ENCODE results near the gene ZDHHC11. TPM values are rescaled to one million over a fixed set of nuclear protein-coding genes. Genes with fewer than 3 reads are reported as not detected.
A peak's percentile ranks its signal among the peaks of the same experiment; 100 is the strongest.
"Not testable (repeated sequence)": the region's sequence is repeated elsewhere in the genome, so short reads cannot be mapped to it uniquely, and the experiment has no call there.

ZDHHC11 gene
- total and polyA plus RNA-seq, 2 donors = 1.1 to 9.6 TPM

GRCh38 chr5:763998-764781 is 86.6 kb downstream of the ZDHHC11 start:
- DNase-seq (ENCODE audit: low read depth in 6 of 9, low spot score in 9 of 9) = no peak
- Histone ChIP-seq H3K4me1 (ENCODE audit: control insufficient read depth in 2 of 2, insufficient read depth in 2 of 2, low read length in 2 of 2) (peaks cover 0 to 4% of the 10 kb centered on the region in 2 donors), H3K27ac (ENCODE audit: low read depth in 1 of 2, low read length in 1 of 2) (no peak overlapping the region), H3K9me3 (ENCODE audit: control insufficient read depth in 2 of 2, insufficient read depth in 1 of 2, low read length in 1 of 2) (peaks cover 0 to 14% of the 10 kb centered on the region in 2 donors), H3K27me3 (ENCODE audit: control insufficient read depth in 2 of 2, insufficient read depth in 1 of 2, low read length in 1 of 2) (peaks cover 0 to 6% of the 10 kb centered on the region in 2 donors), H3K4me3 (ENCODE audit: low read length in 2 of 2) (no peak overlapping the region), H3K36me3 (ENCODE audit: control insufficient read depth in 2 of 2, insufficient read depth in 2 of 2, low read length in 1 of 2) (no peaks in the 10 kb centered on the region)
- 96% methylated on average over 31 of the region's 31 CpGs for WGBS

DNA sequence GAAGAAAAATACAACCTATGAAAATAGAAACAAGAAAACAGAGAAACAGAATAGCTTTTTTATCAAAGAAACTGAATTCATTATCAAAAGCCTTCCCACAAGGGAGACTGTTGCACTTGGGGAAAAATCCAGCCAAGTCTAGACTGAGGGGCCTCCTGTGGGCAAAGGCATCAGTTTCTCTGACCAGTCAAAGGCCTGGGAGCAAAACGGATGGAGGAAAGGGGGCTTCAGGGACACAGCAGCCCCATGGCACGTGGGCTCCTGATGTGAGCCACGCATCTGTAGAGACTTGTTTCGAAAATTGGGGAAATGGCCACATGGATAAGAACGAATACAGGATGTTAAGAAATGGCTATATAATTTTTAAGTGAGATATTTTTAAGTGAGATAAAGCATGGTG is 87.4 kb downstream of the ZDHHC11 start:
- peaks cover 0 to 14% of the 10 kb centered on the region in 2 donors for H3K9me3 ChIP-seq (ENCODE audit: control insufficient read depth in 2 of 2, insufficient read depth in 1 of 2, low read length in 1 of 2)
- WGBS = 87% methylated on average over 5 of the region's 5 CpGs
- no peak overlapping the region for H3K4me3 ChIP-seq (ENCODE audit: low read length in 2 of 2)
- H3K27ac ChIP-seq (ENCODE audit: low read depth in 1 of 2, low read length in 1 of 2) = no peak overlapping the region
- DNase-seq (ENCODE audit: low read depth in 6 of 9, low spot score in 9 of 9) = no peak
- peaks cover 0 to 12% of the 10 kb centered on the region in 2 donors for H3K4me1 ChIP-seq (ENCODE audit: control insufficient read depth in 2 of 2, insufficient read depth in 2 of 2, low read length in 2 of 2)
- no peaks in the 10 kb centered on the region for H3K36me3 ChIP-seq (ENCODE audit: control insufficient read depth in 2 of 2, insufficient read depth in 2 of 2, low read length in 1 of 2)
- H3K27me3 ChIP-seq (ENCODE audit: control insufficient read depth in 2 of 2, insufficient read depth in 1 of 2, low read length in 1 of 2) = peaks cover 0 to 10% of the 10 kb centered on the region in 2 donors

GRCh38 chr5:762996-763395 is 87.8 kb downstream of the ZDHHC11 start:
- peaks cover 0 to 11% of the 10 kb centered on the region in 2 donors for H3K27me3 ChIP-seq (ENCODE audit: control insufficient read depth in 2 of 2, insufficient read depth in 1 of 2, low read length in 1 of 2)
- not testable (repeated sequence) for H3K36me3 ChIP-seq (ENCODE audit: control insufficient read depth in 2 of 2, insufficient read depth in 2 of 2, low read length in 1 of 2); H3K27ac ChIP-seq (ENCODE audit: low read depth in 1 of 2, low read length in 1 of 2); DNase-seq (ENCODE audit: low read depth in 6 of 9, low spot score in 9 of 9); H3K4me3 ChIP-seq (ENCODE audit: low read length in 2 of 2)
- H3K9me3 ChIP-seq (ENCODE audit: control insufficient read depth in 2 of 2, insufficient read depth in 1 of 2, low read length in 1 of 2) = peaks cover 0 to 14% of the 10 kb centered on the region in 2 donors
- WGBS = 97% methylated on average over 8 of the region's 8 CpGs
- peaks cover 0 to 13% of the 10 kb centered on the region in 2 donors for H3K4me1 ChIP-seq (ENCODE audit: control insufficient read depth in 2 of 2, insufficient read depth in 2 of 2, low read length in 2 of 2)

DNA sequence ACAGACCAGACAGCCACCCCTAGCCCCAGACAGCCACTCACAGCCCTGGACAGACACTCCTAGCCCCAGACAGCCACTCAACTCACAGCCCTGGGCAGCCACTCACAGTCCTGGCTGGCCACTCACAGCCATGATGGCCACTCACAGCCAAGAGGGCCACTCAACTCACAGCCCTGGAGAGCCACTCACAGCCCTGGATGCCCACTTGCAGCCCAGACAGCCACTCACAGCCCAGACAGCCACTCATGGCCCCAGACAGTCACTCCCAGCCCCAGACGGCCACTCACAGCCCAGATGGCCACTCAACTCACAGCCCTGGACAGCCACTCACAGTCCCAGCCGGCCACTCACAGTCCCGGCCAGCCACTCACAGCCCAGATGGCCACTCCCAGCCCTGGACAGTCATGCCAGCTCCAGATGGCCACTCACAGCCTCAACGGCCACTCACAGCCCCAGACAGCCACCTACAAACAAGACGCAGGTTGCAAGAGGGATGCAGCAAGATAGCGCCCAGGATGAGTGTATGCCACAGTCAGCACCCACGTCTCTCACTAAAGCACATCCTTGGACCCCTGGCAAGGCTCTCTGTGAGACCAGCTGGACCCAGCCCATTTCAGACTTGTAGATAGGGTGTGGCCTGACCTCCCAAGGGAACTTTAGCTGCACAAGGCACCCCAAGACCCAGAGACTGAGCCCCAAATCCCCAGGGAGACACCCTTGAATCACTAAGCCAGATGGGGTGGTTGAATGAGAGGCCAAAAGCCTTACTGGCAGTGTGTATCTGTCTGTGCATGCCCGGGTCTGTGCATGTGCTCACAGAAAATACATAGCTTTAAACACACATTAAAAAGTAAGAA is 88.7 kb downstream of the ZDHHC11 start:
- H3K9me3 ChIP-seq (ENCODE audit: control insufficient read depth in 2 of 2, insufficient read depth in 1 of 2, low read length in 1 of 2) = peaks cover 0 to 13% of the 10 kb centered on the region in 2 donors
- no peaks in the 10 kb centered on the region for H3K36me3 ChIP-seq (ENCODE audit: control insufficient read depth in 2 of 2, insufficient read depth in 2 of 2, low read length in 1 of 2)
- H3K4me1 ChIP-seq (ENCODE audit: control insufficient read depth in 2 of 2, insufficient read depth in 2 of 2, low read length in 2 of 2) = peaks cover 0 to 17% of the 10 kb centered on the region in 2 donors
- WGBS = 96% methylated on average over 8 of the region's 8 CpGs
- H3K27me3 ChIP-seq (ENCODE audit: control insufficient read depth in 2 of 2, insufficient read depth in 1 of 2, low read length in 1 of 2) = peaks cover 0 to 11% of the 10 kb centered on the region in 2 donors
- H3K4me3 ChIP-seq (ENCODE audit: low read length in 2 of 2) = no peak overlapping the region
- DNase-seq (ENCODE audit: low read depth in 6 of 9, low spot score in 9 of 9) = no peak
- H3K27ac ChIP-seq (ENCODE audit: low read depth in 1 of 2, low read length in 1 of 2) = no peak overlapping the region

- Histone ChIP-seq H3K4me3 (ENCODE audit: low read length in 2 of 2) (no peak overlapping the region), H3K4me1 (ENCODE audit: control insufficient read depth in 2 of 2, insufficient read depth in 2 of 2, low read length in 2 of 2) (peaks cover 0 to 17% of the 10 kb centered on the region in 2 donors), H3K27ac (ENCODE audit: low read depth in 1 of 2, low read length in 1 of 2) (no peak overlapping the region), H3K9me3 (ENCODE audit: control insufficient read depth in 2 of 2, insufficient read depth in 1 of 2, low read length in 1 of 2) (peaks cover 0 to 4% of the 10 kb centered on the region in 2 donors), H3K27me3 (ENCODE audit: control insufficient read depth in 2 of 2, insufficient read depth in 1 of 2, low read length in 1 of 2) (peaks cover 0 to 11% of the 10 kb centered on the region in 2 donors), H3K36me3 (ENCODE audit: control insufficient read depth in 2 of 2, insufficient read depth in 2 of 2, low read length in 1 of 2) (no peaks in the 10 kb centered on the region)
- DNase-seq (ENCODE audit: low read depth in 6 of 9, low spot score in 9 of 9) = no peak
- 84% methylated on average over 15 of the region's 15 CpGs for WGBS
These were observed 89.6 kb downstream of the ZDHHC11 start for GRCh38 chr5:761059-761771.

DNA sequence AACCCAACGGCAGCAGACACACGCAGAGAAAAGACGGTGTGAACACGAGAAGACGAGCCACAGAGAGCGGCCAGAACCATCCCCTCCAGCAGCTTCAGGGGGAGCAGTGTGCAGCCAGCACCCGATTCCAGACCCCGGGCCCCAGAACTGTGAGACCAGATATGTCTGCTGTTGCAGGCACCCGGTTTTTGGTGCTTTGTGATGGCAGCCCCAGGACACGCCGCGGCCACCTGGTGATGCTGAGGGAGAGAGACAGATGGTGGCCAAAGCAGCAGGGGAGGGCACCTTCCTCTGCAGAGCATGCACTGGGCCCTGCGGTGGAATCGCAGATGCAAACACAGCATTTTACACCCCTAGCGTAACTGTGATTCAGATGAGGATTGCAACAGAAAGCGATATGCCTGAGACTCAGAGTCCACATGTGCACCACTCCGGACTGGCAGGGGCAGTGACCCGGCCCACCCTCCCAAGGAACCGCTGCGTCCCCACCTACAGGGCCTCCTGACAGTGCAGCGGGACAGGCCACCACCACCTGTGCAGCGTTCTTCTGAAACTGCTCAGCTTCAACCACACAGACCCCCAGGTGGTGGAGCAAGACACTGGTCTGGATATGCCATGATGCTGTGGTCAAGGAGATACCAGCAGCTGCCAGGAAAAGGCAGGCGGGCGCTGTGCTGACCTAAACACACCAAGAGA is 90.3 kb downstream of the ZDHHC11 start:
- no peak for DNase-seq (ENCODE audit: low read depth in 6 of 9, low spot score in 9 of 9)
- Histone ChIP-seq H3K27me3 (ENCODE audit: control insufficient read depth in 2 of 2, insufficient read depth in 1 of 2, low read length in 1 of 2) (peaks cover 0 to 11% of the 10 kb centered on the region in 2 donors), H3K9me3 (ENCODE audit: control insufficient read depth in 2 of 2, insufficient read depth in 1 of 2, low read length in 1 of 2) (no peaks in the 10 kb centered on the region), H3K4me3 (ENCODE audit: low read length in 2 of 2) (no peak overlapping the region), H3K4me1 (ENCODE audit: control insufficient read depth in 2 of 2, insufficient read depth in 2 of 2, low read length in 2 of 2) (peaks cover 0 to 17% of the 10 kb centered on the region in 2 donors), H3K27ac (ENCODE audit: low read depth in 1 of 2, low read length in 1 of 2) (no peak overlapping the region), H3K36me3 (ENCODE audit: control insufficient read depth in 2 of 2, insufficient read depth in 2 of 2, low read length in 1 of 2) (no peaks in the 10 kb centered on the region)
- WGBS = 98% methylated on average over 24 of the region's 24 CpGs

DNA sequence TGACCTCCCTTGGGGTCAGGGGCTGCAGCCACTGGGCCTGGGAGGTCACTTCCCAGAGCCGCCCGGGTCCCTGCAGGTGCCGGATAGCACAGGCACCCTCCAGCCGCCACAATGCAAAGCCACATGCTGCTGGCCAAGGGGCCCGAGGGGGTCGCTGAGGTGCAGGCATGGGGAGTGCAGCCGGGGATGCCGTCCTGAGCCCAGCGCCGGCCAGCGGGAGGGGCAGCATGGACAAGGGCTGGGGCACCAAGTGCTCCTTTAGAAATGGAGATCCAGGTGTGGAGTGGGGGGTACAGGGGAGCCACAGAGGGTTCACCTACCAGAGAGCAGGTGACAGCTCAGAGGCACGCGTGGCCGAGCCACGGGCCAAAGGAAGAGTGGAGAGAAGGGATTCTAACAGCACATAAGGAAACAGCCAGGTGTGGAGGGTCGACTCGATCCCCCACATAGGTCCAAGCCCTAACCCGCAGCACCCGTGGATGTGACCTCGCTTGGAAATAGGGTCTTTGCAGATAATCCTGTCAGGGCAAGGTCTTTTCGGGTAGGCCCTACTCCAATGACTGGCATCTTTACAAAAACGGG is 90.9 kb downstream of the ZDHHC11 start:
- no peak overlapping the region for H3K27ac ChIP-seq (ENCODE audit: low read depth in 1 of 2, low read length in 1 of 2)

GRCh38 chr5:759111-759751 is 91.6 kb downstream of the ZDHHC11 start:
- Histone ChIP-seq H3K4me3 (ENCODE audit: low read length in 2 of 2) (no peak overlapping the region), H3K27ac (ENCODE audit: low read depth in 1 of 2, low read length in 1 of 2) (peak overlapping the region in 1 of 2 donors; percentile 11), H3K27me3 (ENCODE audit: control insufficient read depth in 2 of 2, insufficient read depth in 1 of 2, low read length in 1 of 2) (peaks cover 0 to 11% of the 10 kb centered on the region in 2 donors), H3K36me3 (ENCODE audit: control insufficient read depth in 2 of 2, insufficient read depth in 2 of 2, low read length in 1 of 2) (no peaks in the 10 kb centered on the region), H3K9me3 (ENCODE audit: control insufficient read depth in 2 of 2, insufficient read depth in 1 of 2, low read length in 1 of 2) (no peaks in the 10 kb centered on the region), H3K4me1 (ENCODE audit: control insufficient read depth in 2 of 2, insufficient read depth in 2 of 2, low read length in 2 of 2) (peaks cover 0 to 17% of the 10 kb centered on the region in 2 donors)
- peak in 6 of 9 donors; percentile 6 to 70 (median 40) for DNase-seq (ENCODE audit: low read depth in 6 of 9, low spot score in 9 of 9)
- 73% methylated on average over 33 of the region's 33 CpGs for WGBS

More for the DNA sequence above, 90.9 kb downstream of the ZDHHC11 start:
- H3K9me3 ChIP-seq (ENCODE audit: control insufficient read depth in 2 of 2, insufficient read depth in 1 of 2, low read length in 1 of 2) = no peaks in the 10 kb centered on the region
- H3K27me3 ChIP-seq (ENCODE audit: control insufficient read depth in 2 of 2, insufficient read depth in 1 of 2, low read length in 1 of 2) = peaks cover 0 to 11% of the 10 kb centered on the region in 2 donors
- 98% methylated on average over 22 of the region's 22 CpGs for WGBS
- peaks cover 0 to 17% of the 10 kb centered on the region in 2 donors for H3K4me1 ChIP-seq (ENCODE audit: control insufficient read depth in 2 of 2, insufficient read depth in 2 of 2, low read length in 2 of 2)
- no peak overlapping the region for H3K4me3 ChIP-seq (ENCODE audit: low read length in 2 of 2)
- no peaks in the 10 kb centered on the region for H3K36me3 ChIP-seq (ENCODE audit: control insufficient read depth in 2 of 2, insufficient read depth in 2 of 2, low read length in 1 of 2)
- DNase-seq (ENCODE audit: low read depth in 6 of 9, low spot score in 9 of 9) = no peak
